Measurements from ENCODE around the gene PHLPP1. TPM values are rescaled to one million over a fixed set of nuclear protein-coding genes. Genes with fewer than 3 reads are reported as not detected.

PHLPP1 gene
- total and polyA plus RNA-seq, 10 donors: 1.2 to 10.6 (median 6.7) TPM

DNA sequence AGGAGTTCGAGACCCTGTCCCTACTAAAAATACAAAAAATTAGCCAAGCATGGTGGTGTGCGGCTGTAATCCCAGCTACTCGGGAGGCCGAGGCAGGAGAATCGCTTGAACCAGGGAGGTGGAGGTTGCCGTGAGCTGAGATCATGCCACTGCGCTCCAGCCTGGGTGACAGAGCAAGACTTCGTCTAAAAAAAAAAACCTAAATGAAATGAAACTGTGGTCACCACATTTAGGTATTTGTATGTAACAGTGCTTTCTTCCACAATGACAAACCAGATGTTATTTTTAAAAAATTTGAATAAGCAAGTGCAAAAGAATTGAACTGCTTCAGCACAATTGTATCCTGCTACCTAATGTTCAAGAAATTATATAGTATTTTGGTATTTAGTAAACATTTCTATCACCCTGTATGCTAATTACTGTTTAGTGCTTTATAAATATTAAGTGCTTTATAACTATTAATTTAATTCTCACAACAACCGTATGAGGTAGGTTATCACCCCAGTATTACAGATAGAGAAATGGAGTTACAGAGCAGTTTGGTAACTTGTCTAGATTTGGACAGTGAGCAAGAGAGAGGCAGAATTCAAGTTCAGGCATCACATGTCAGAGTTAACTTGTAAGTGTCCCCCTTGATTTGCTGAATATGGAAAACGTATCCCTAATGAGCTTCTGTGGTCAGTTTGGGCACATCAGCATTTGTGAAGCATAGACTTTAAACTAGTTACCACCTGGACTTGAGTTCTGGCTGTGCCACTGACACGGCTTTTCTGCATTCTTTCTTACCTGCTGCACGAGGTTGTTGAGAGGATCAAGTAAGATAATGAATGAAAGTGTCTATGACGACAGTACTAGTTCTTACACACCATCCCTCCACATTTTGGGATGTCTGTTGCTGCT lies 14.4 kb downstream of the PHLPP1 start:
- no peak overlapping the region for H3K27ac ChIP-seq
- 83 to 92% (median 86%) methylated on average over 13 of the region's 13 CpGs for whole genome bisulfite sequencing, 5 donors
- no peak overlapping the region for H3K4me3 ChIP-seq
- DNase-seq: no peak
- H3K36me3 ChIP-seq: no peaks in the 10 kb centered on the region
- H3K4me1 ChIP-seq: peaks cover 0 to 29% (median 7%) of the 10 kb centered on the region in 6 donors
- TF ChIP-seq POLR2AphosphoS5 (IDR thresholded peaks at IDR 0.05) (no peak), POLR2A (IDR thresholded peaks at IDR 0.05) (no peak)
- TF ChIP-seq, protein P1, sequence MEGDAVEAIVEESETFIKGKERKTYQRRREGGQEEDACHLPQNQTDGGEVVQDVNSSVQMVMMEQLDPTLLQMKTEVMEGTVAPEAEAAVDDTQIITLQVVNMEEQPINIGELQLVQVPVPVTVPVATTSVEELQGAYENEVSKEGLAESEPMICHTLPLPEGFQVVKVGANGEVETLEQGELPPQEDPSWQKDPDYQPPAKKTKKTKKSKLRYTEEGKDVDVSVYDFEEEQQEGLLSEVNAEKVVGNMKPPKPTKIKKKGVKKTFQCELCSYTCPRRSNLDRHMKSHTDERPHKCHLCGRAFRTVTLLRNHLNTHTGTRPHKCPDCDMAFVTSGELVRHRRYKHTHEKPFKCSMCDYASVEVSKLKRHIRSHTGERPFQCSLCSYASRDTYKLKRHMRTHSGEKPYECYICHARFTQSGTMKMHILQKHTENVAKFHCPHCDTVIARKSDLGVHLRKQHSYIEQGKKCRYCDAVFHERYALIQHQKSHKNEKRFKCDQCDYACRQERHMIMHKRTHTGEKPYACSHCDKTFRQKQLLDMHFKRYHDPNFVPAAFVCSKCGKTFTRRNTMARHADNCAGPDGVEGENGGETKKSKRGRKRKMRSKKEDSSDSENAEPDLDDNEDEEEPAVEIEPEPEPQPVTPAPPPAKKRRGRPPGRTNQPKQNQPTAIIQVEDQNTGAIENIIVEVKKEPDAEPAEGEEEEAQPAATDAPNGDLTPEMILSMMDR (IDR thresholded peaks at IDR 0.05 in 8 of 11, conservative IDR thresholded peaks at IDR 0.05 in 3 of 11): no peak
- intact Hi-C loops (cut with DNase I; ENCODE audit: low total_unique reads): no loop called here
- peaks cover 0 to 15% (median 7%) of the 10 kb centered on the region in 8 donors for H3K9me3 ChIP-seq
- no peaks in the 10 kb centered on the region for H3K27me3 ChIP-seq (replicated peaks in 1 of 7)

DNA sequence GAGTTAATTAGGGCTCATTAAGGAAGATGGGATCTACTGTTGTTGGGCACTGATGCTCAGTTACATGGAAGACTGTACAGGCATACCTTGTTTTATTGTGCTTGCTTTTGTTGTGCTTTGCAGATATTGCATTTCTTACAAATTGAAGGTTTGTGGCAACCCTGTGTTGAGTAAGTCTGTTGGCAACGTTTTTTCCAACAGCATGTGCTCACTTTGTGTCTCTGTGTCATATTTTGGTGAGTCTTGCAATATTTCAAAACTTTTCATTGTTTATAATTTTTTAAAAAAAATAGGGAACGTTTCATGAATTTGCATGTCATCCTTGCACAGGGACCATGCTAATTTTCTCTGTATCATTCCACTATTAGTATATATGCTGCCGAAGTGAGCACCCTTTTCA lies 15.6 kb downstream of the PHLPP1 start:
- WGBS, 5 donors: 61 to 81% (median 67%) methylated on average over 3 of the region's 3 CpGs
- Histone ChIP-seq H3K27ac (no peak overlapping the region), H3K4me1 (peaks cover 0 to 29% (median 7%) of the 10 kb centered on the region in 6 donors), H3K4me3 (no peak overlapping the region), H3K36me3 (no peaks in the 10 kb centered on the region), H3K27me3 (replicated peaks in 1 of 7) (no peaks in the 10 kb centered on the region), H3K9me3 (peaks cover 0 to 15% (median 7%) of the 10 kb centered on the region in 8 donors)
- DNase-seq: no peak
- intact Hi-C loops (cut with DNase I; ENCODE audit: low total_unique reads): no loop called here
- no peak for TF ChIP-seq POLR2A (IDR thresholded peaks at IDR 0.05)
- TF ChIP-seq, protein P1 (IDR thresholded peaks at IDR 0.05 in 8 of 11, conservative IDR thresholded peaks at IDR 0.05 in 3 of 11): no peak
- TF ChIP-seq POLR2AphosphoS5 (IDR thresholded peaks at IDR 0.05): no peak

DNA sequence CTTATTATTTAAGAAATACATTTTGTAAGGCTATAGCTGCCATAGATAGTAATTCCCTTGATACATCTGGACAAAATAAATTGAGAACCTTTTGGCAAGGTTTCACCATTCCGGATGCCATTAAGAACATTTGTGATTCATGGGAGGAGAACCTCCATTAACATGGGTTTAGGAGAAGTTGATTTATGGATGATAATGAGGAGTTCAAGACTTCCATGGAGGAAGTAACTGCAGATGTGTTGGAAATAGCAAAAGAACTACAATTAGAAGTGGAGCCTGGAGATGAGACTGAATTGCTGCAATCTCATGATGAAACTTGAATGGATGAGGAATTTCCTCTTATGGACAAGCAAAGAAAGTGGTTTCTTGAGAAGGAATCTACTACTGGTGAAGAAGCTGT lies 17.3 kb downstream of the PHLPP1 start:
- Histone ChIP-seq H3K9me3 (peaks cover 0 to 15% (median 7%) of the 10 kb centered on the region in 8 donors), H3K27ac (no peak overlapping the region), H3K36me3 (no peaks in the 10 kb centered on the region), H3K4me1 (peaks cover 0 to 29% (median 7%) of the 10 kb centered on the region in 6 donors), H3K4me3 (no peak overlapping the region), H3K27me3 (replicated peaks in 1 of 7) (no peaks in the 10 kb centered on the region)
- no peak for DNase-seq
- TF ChIP-seq POLR2AphosphoS5 (IDR thresholded peaks at IDR 0.05) (no peak), POLR2A (IDR thresholded peaks at IDR 0.05) (no peak)
- TF ChIP-seq, protein P1 (IDR thresholded peaks at IDR 0.05 in 8 of 11, conservative IDR thresholded peaks at IDR 0.05 in 3 of 11): no peak
- intact Hi-C loops (cut with DNase I; ENCODE audit: low total_unique reads): no loop called here
- 42 to 97% (median 94%) methylated on average over 1 of the region's 1 CpG for WGBS, 5 donors

DNA sequence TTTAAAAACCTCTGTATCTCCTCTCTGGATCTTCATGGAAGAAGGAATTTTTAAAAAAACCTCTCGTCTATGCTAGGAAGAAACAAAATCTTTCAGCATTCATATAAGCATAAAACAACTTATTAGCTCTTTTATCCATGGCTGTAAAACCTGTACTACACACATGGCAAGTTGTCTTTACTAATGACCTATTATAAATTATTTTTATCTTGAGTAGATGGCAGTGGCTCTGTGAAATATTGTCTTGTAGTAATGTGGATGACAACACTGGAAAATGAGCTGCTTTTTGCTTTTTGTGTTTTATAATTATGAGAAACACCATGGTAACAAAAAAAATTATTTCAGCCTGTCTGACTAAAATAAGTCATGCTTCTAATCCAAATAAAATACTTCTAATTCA lies 18.9 kb downstream of the PHLPP1 start:
- H3K9me3 ChIP-seq: peaks cover 0 to 15% (median 7%) of the 10 kb centered on the region in 8 donors
- TF ChIP-seq, protein P1 (IDR thresholded peaks at IDR 0.05 in 8 of 11, conservative IDR thresholded peaks at IDR 0.05 in 3 of 11): no peak
- TF ChIP-seq POLR2A (IDR thresholded peaks at IDR 0.05) (no peak), POLR2AphosphoS5 (IDR thresholded peaks at IDR 0.05) (no peak)
- no peak overlapping the region for H3K27ac ChIP-seq
- no peaks in the 10 kb centered on the region for H3K36me3 ChIP-seq
- no peaks in the 10 kb centered on the region for H3K27me3 ChIP-seq (replicated peaks in 1 of 7)
- peaks cover 0 to 25% (median 5%) of the 10 kb centered on the region in 6 donors for H3K4me1 ChIP-seq
- DNase-seq: no peak
- intact Hi-C loops (cut with DNase I; ENCODE audit: low total_unique reads): no loop called here
- WGBS, 5 donors: 86 to 98% (median 92%) methylated on average over 1 of the region's 1 CpG
- no peak overlapping the region for H3K4me3 ChIP-seq

All from spleen (tissue), 11 donors.